Measurements from ENCODE around the gene CTSD.

- TF ChIP-seq EP300 (IDR thresholded peaks at IDR 0.05) (no peak), POLR2AphosphoS5 (IDR thresholded peaks at IDR 0.05) (no peak), CTCF (IDR thresholded peaks at IDR 0.05) (no peak)
Measured at GRCh38 chr11:1778141-1778911, 14.6 kb upstream of the CTSD start.
